Measurements from ENCODE around the gene ZNRD2.

GRCh38 chr11:65607614-65608426 lies 37.5 kb downstream of the ZNRD2 start:
- no peak for TF ChIP-seq CTCF (IDR thresholded peaks at IDR 0.05; ENCODE audit: insufficient read depth, low read length, poor library complexity, severe bottlenecking)
- TF ChIP-seq EZH2phosphoT487 (conservative IDR thresholded peaks at IDR 0.05; ENCODE audit: low read length) = no peak
